IPS-18c (cell line): ENCODE results near the gene UNC13B.

ENCODE experiments used
- H3K4me3 ChIP-seq: 2 replicates; pipeline ENCODE4 v1.7.0; 2013; ENCODE audit warnings: low read depth, mild to moderate bottlenecking, low read length, moderate library complexity; ENCODE audit not compliant: insufficient read depth
- H3K9me3 ChIP-seq: one replicate; pipeline ENCODE4 v1.6.1; 2013; ENCODE audit warnings: mild to moderate bottlenecking, low read length, moderate library complexity; ENCODE audit not compliant: control insufficient read depth, insufficient read depth

UNC13B gene

GRCh38 chr9:35286381-35286780 lies 124.6 kb downstream of the UNC13B start:
- Histone ChIP-seq H3K4me3 (no peak overlapping the region), H3K9me3 (no peaks in the 10 kb centered on the region)

GRCh38 chr9:35287987-35288632 lies 126.3 kb downstream of the UNC13B start:
- H3K4me3 ChIP-seq = no peak overlapping the region
- no peaks in the 10 kb centered on the region for H3K9me3 ChIP-seq

- no peaks in the 10 kb centered on the region for H3K9me3 ChIP-seq
- no peak overlapping the region for H3K4me3 ChIP-seq
These were observed 127.0 kb downstream of the UNC13B start for GRCh38 chr9:35288778-35289177.

GRCh38 chr9:35293376-35293964 lies 131.7 kb downstream of the UNC13B start:
- no peaks in the 10 kb centered on the region for H3K9me3 ChIP-seq
- no peak overlapping the region for H3K4me3 ChIP-seq

- H3K9me3 ChIP-seq = no peaks in the 10 kb centered on the region
- H3K4me3 ChIP-seq = no peak overlapping the region
These were observed 132.3 kb downstream of the UNC13B start for GRCh38 chr9:35294066-35294465.

- Histone ChIP-seq H3K9me3 (no peaks in the 10 kb centered on the region), H3K4me3 (no peak overlapping the region)
These were observed 132.7 kb downstream of the UNC13B start for GRCh38 chr9:35294556-35294955.

- no peaks in the 10 kb centered on the region for H3K9me3 ChIP-seq
- H3K4me3 ChIP-seq = no peak overlapping the region
These were observed 133.7 kb downstream of the UNC13B start for GRCh38 chr9:35295369-35296036.

GRCh38 chr9:35303567-35303966 lies 141.8 kb downstream of the UNC13B start:
- Histone ChIP-seq H3K9me3 (no peaks in the 10 kb centered on the region), H3K4me3 (no peak overlapping the region)

GRCh38 chr9:35306283-35306682 lies 144.5 kb downstream of the UNC13B start:
- Histone ChIP-seq H3K4me3 (no peak overlapping the region), H3K9me3 (no peaks in the 10 kb centered on the region)

- H3K9me3 ChIP-seq = no peaks in the 10 kb centered on the region
- H3K4me3 ChIP-seq = no peak overlapping the region
These were observed 146.5 kb downstream of the UNC13B start for GRCh38 chr9:35308316-35308715.

- no peaks in the 10 kb centered on the region for H3K9me3 ChIP-seq
- no peak overlapping the region for H3K4me3 ChIP-seq
These were observed 150.3 kb downstream of the UNC13B start for GRCh38 chr9:35311891-35312639.

- H3K4me3 ChIP-seq = no peak overlapping the region
- no peaks in the 10 kb centered on the region for H3K9me3 ChIP-seq
These were observed 151.7 kb downstream of the UNC13B start for GRCh38 chr9:35313460-35313859.

GRCh38 chr9:35313916-35314315 lies 152.1 kb downstream of the UNC13B start:
- Histone ChIP-seq H3K4me3 (no peak overlapping the region), H3K9me3 (no peaks in the 10 kb centered on the region)

GRCh38 chr9:35318741-35319140 lies 156.9 kb downstream of the UNC13B start:
- Histone ChIP-seq H3K4me3 (no peak overlapping the region), H3K9me3 (no peaks in the 10 kb centered on the region)

- Histone ChIP-seq H3K4me3 (no peak overlapping the region), H3K9me3 (no peaks in the 10 kb centered on the region)
These were observed 160.5 kb downstream of the UNC13B start for GRCh38 chr9:35322075-35322885.

GRCh38 chr9:35324966-35325365 lies 163.2 kb downstream of the UNC13B start:
- no peak overlapping the region for H3K4me3 ChIP-seq
- no peaks in the 10 kb centered on the region for H3K9me3 ChIP-seq

- no peak overlapping the region for H3K4me3 ChIP-seq
- H3K9me3 ChIP-seq = peaks cover 2% of the 10 kb centered on the region
These were observed 171.7 kb downstream of the UNC13B start for GRCh38 chr9:35333551-35333950.
